ENCODE data around the gene AATK. TPM values are rescaled to one million over a fixed set of nuclear protein-coding genes. Genes with fewer than 3 reads are reported as not detected.
A peak's percentile ranks its signal among the peaks of the same experiment; 100 is the strongest.

The AATK gene
- total and polyA plus RNA-seq, 2 of the 13 experiments (the other 11 are each of a cell fraction or from before 2014, with no cell fraction given), result 2.9 to 8.4 TPM

GRCh38 chr17:81101614-81102306 lies 64.3 kb downstream of the AATK start (continued):
- TF ChIP-seq FOSL2 (CRISPR knock-in tag; IDR thresholded peaks at IDR 0.05) (peak; percentile 83), THYN1 (CRISPR knock-in tag; IDR thresholded peaks at IDR 0.05; ENCODE audit: borderline replicate concordance, low read depth) (no peak), CSRNP2 (CRISPR knock-in tag; conservative IDR thresholded peaks at IDR 0.05; ENCODE audit: low read depth) (no peak), ZNF670 (CRISPR knock-in tag; IDR thresholded peaks at IDR 0.05; ENCODE audit: borderline replicate concordance) (peak; percentile 87; the same call in 1 of the 2 replicates), MTF2 (CRISPR knock-in tag; IDR thresholded peaks at IDR 0.05; ENCODE audit: borderline replicate concordance) (no peak), ZNF878 (CRISPR knock-in tag; IDR thresholded peaks at IDR 0.05) (no peak), ZNF383 (CRISPR knock-in tag; IDR thresholded peaks at IDR 0.05; ENCODE audit: borderline replicate concordance) (0 out of 2 replicates have a peak, but pooled peaks have one; percentile 37), BCL3 (CRISPR knock-in tag; IDR thresholded peaks at IDR 0.05) (peak; percentile 82), SNAI1 (CRISPR knock-in tag; IDR thresholded peaks at IDR 0.05; ENCODE audit: borderline replicate concordance) (peak; percentile 94; the same call in 1 of the 2 replicates), SMAD1 (CRISPR knock-in tag; IDR thresholded peaks at IDR 0.05; ENCODE audit: borderline replicate concordance, low read depth) (peak; percentile 99; the same call in 1 of the 2 replicates), ARNT (IDR thresholded peaks at IDR 0.05) (no peak), SPEN (CRISPR knock-in tag; IDR thresholded peaks at IDR 0.05; ENCODE audit: low read depth) (peak; percentile 93), GPBP1L1 (CRISPR knock-in tag; IDR thresholded peaks at IDR 0.05) (no peak), ZNF530 (CRISPR knock-in tag; IDR thresholded peaks at IDR 0.05; ENCODE audit: low read depth) (no peak), ZNF709 (CRISPR knock-in tag; IDR thresholded peaks at IDR 0.05) (no peak; the same call in 1 of the 2 replicates), RCOR2 (CRISPR knock-in tag; IDR thresholded peaks at IDR 0.05) (peak; percentile 55), ZZZ3 (CRISPR knock-in tag; IDR thresholded peaks at IDR 0.05; ENCODE audit: borderline replicate concordance) (peak; percentile 79; the same call in 1 of the 2 replicates), DZIP1 (CRISPR knock-in tag; IDR thresholded peaks at IDR 0.05) (no peak), CAMTA2 (CRISPR knock-in tag; IDR thresholded peaks at IDR 0.05; ENCODE audit: borderline replicate concordance) (peak; percentile 88; the same call in 1 of the 2 replicates), IRF2 (CRISPR knock-in tag; IDR thresholded peaks at IDR 0.05) (peak; percentile 97)

Measured in HepG2 (cell line).